Panc1 (cell line): ENCODE data around the gene GAS7. TPM values are rescaled to one million over a fixed set of nuclear protein-coding genes. Genes with fewer than 3 reads are reported as not detected.

Experiments
- ATAC-seq: fragments of 200-7000 bp; cut with Tn5 transposase; 2 replicates; pipeline ENCODE4 v1.9.1; 2020; ENCODE audit warnings: mild to moderate bottlenecking, moderate library complexity
- BruUV-seq: library from RNA; stranded (reverse); fragments of 400-500 nt; replicated peaks from 2 replicates; lab custom pipeline; 2021; lab: Mats Ljungman, UMichigan
- CTCF ChIA-PET: fragments of 300-600 bp; sonication (Branson Sonifier 250); formaldehyde crosslinking; loops from one replicate; lab custom pipeline; 2022; ENCODE audit warnings: antibody characterized with exemption; lab: Charles Lee
- POLR2A ChIA-PET: fragments of 300-600 bp; sonication (Branson Sonifier 250); formaldehyde crosslinking; loops from one replicate; lab custom pipeline; 2022; ENCODE audit warnings: antibody characterized with exemption; lab: Charles Lee
- DNase-seq: peaks from one replicate; pipeline ENCODE4 v3.0.0-alpha.2; 2010; ENCODE audit warnings: low read depth, low spot score
- H3K27ac ChIP-seq: 2 replicates; pipeline ENCODE4 v1.5.1; 2011; ENCODE audit warnings: mild to moderate bottlenecking, low read length, inconsistent platforms
- H3K27me3 ChIP-seq: fragments of 200-500 bp; sonication (Bioruptor generic); 2 replicates; pipeline ENCODE4 v1.6.0; 2014; ENCODE audit warnings: low read length, inconsistent platforms; ENCODE audit not compliant: control insufficient read depth, insufficient read depth
- H3K36me3 ChIP-seq: fragments of 200-500 bp; sonication (Bioruptor generic); 2 replicates; pipeline ENCODE4 v1.5.1; 2014; ENCODE audit warnings: inconsistent platforms, mild to moderate bottlenecking, low read length, moderate library complexity; ENCODE audit not compliant: control insufficient read depth, insufficient read depth
- H3K4me1 ChIP-seq: 2 replicates; pipeline ENCODE4 v1.5.1; 2011; ENCODE audit warnings: inconsistent platforms, mild to moderate bottlenecking, low read length, moderate library complexity; ENCODE audit not compliant: control insufficient read depth, insufficient read depth
- H3K4me3 ChIP-seq, 2 experiments: 2 replicates each; pipeline ENCODE4 v1.5.1; 2011 to 2012; ENCODE audit warnings: low read depth in 2 of 2, low read length in 2 of 2, mild to moderate bottlenecking in 2 of 2, inconsistent platforms in 1 of 2, moderate library complexity in 1 of 2
- H3K9me3 ChIP-seq: fragments of 200-500 bp; sonication (Bioruptor generic); 2 replicates; pipeline ENCODE4 v1.5.1; 2014; ENCODE audit warnings: low read depth, mild to moderate bottlenecking, inconsistent platforms, low read length, moderate library complexity; ENCODE audit not compliant: control insufficient read depth, insufficient read depth
- CTCF ChIP-seq: fragments of 450-650 bp; IDR thresholded peaks from 2 replicates; pipeline ENCODE4 v1.5.1; 2017; ENCODE audit warnings: mild to moderate bottlenecking
- POLR2AphosphoS5 ChIP-seq: IDR thresholded peaks from 2 replicates; pipeline ENCODE4 v1.6.1; 2012; ENCODE audit warnings: mild to moderate bottlenecking, low read depth, low read length, moderate library complexity
- SIN3A ChIP-seq: IDR thresholded peaks from 2 replicates; pipeline ENCODE4 v1.6.1; 2012; ENCODE audit warnings: low read depth, mild to moderate bottlenecking, low read length, moderate library complexity, borderline replicate concordance; ENCODE audit not compliant: insufficient read depth
- TCF7L2 ChIP-seq: IDR thresholded peaks from 2 replicates; pipeline ENCODE4 v1.6.1; 2011; ENCODE audit warnings: mild to moderate bottlenecking, low read depth, low read length, inconsistent platforms
- in situ Hi-C: cut with HindIII; loops from 2 replicates; pipeline ENCODE4 v1.10.0; 2016; ENCODE audit warnings: low sequenced_read_pairs, low pct_unique_long_range_greater_than_20kb
- intact Hi-C: fragments of 100-400 bp; cut with micrococcal nuclease; formaldehyde crosslinking; loops from one replicate; pipeline ENCODE4 v1.10.0; 2022; ENCODE audit not compliant: unreplicated experiment
- total RNA-seq: library from RNA; stranded (reverse); gene quantifications from one replicate; pipeline ENCODE4 v1.2.1, GENCODE V29; 2021; ENCODE audit not compliant: unreplicated experiment
- TF ChIP-seq, protein P1 (sequence below), 2 experiments: IDR thresholded peaks; 2 replicates each; pipeline ENCODE4 v1.6.1; 2011 to 2012; ENCODE audit warnings: low read depth in 2 of 2, control low read depth in 1 of 2, low read length in 1 of 2, mild to moderate bottlenecking in 1 of 2, moderate library complexity in 1 of 2; ENCODE audit not compliant: insufficient read depth in 1 of 2

Gene GAS7
- total RNA-seq, 1 experiment from 2014 or later, result 0.05 TPM

GRCh38 chr17:10197721-10198508 is 491 bp downstream of the GAS7 start:
- Histone ChIP-seq H3K27me3 (no peaks in the 10 kb centered on the region), H3K9me3 (no peaks in the 10 kb centered on the region), H3K36me3 (no peaks in the 10 kb centered on the region), H3K27ac (no peak overlapping the region), H3K4me3 (no peak overlapping the region), H3K4me1 (no peaks in the 10 kb centered on the region)
- ChIA-PET CTCF (no interaction called here), POLR2A (no interaction called here)
- no peak for TF ChIP-seq SIN3A
- TF ChIP-seq POLR2AphosphoS5, result no peak
- intact Hi-C loops (no loop called here), in situ Hi-C loops (no loop called here)
- no TSS peak for BruUV-seq
- ATAC-seq (no peak), DNase-seq (no peak)

DNA sequence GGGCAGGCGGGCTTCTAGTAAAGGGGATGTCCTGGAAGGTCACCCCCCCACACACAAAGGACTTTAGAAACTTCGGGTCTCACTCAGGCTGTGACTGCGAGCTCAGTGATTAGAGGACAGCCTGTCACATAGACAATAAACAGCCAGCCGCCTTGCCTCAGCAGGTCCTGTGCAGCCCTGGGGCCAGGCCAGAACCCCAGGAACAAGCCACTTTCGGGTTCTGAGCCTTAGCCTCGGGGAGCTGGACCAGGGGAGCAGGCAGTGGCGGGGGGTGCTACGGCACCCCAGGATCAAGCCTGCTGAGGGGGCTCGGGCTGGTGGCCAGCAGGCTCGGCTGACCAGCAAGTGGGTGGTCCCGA is 1.1 kb downstream of the GAS7 start:
- no TSS peak for BruUV-seq
- intact Hi-C loops (no loop called here), in situ Hi-C loops (no loop called here)
- Histone ChIP-seq H3K4me3 (no peak overlapping the region), H3K27ac (no peak overlapping the region), H3K27me3 (no peaks in the 10 kb centered on the region), H3K36me3 (no peaks in the 10 kb centered on the region), H3K4me1 (no peaks in the 10 kb centered on the region), H3K9me3 (no peaks in the 10 kb centered on the region)
- CTCF ChIA-PET, result no interaction called here
- TF ChIP-seq POLR2AphosphoS5 (no peak), TCF7L2 (no peak), SIN3A (no peak), CTCF (no peak)
- TF ChIP-seq, protein P1, sequence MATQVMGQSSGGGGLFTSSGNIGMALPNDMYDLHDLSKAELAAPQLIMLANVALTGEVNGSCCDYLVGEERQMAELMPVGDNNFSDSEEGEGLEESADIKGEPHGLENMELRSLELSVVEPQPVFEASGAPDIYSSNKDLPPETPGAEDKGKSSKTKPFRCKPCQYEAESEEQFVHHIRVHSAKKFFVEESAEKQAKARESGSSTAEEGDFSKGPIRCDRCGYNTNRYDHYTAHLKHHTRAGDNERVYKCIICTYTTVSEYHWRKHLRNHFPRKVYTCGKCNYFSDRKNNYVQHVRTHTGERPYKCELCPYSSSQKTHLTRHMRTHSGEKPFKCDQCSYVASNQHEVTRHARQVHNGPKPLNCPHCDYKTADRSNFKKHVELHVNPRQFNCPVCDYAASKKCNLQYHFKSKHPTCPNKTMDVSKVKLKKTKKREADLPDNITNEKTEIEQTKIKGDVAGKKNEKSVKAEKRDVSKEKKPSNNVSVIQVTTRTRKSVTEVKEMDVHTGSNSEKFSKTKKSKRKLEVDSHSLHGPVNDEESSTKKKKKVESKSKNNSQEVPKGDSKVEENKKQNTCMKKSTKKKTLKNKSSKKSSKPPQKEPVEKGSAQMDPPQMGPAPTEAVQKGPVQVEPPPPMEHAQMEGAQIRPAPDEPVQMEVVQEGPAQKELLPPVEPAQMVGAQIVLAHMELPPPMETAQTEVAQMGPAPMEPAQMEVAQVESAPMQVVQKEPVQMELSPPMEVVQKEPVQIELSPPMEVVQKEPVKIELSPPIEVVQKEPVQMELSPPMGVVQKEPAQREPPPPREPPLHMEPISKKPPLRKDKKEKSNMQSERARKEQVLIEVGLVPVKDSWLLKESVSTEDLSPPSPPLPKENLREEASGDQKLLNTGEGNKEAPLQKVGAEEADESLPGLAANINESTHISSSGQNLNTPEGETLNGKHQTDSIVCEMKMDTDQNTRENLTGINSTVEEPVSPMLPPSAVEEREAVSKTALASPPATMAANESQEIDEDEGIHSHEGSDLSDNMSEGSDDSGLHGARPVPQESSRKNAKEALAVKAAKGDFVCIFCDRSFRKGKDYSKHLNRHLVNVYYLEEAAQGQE (IDR thresholded peaks at IDR 0.05; ENCODE audit: insufficient read depth in 1 of 2, low read depth in 2 of 2, low read length in 1 of 2), result no peak
- ATAC-seq, result no peak
- POLR2A ChIA-PET, result no interaction called here
- no peak for DNase-seq

- ATAC-seq (no peak), DNase-seq (no peak)
- Histone ChIP-seq H3K9me3 (no peaks in the 10 kb centered on the region), H3K36me3 (no peaks in the 10 kb centered on the region), H3K4me3 (no peak overlapping the region), H3K27ac (no peak overlapping the region), H3K27me3 (no peaks in the 10 kb centered on the region), H3K4me1 (no peaks in the 10 kb centered on the region)
- in situ Hi-C loops, result no loop called here
- POLR2A ChIA-PET, result no interaction called here
- CTCF ChIA-PET, result no interaction called here
- intact Hi-C loops, result no loop called here
- BruUV-seq, result no TSS peak
- TF ChIP-seq POLR2AphosphoS5, result no peak
- TF ChIP-seq, protein P1 (IDR thresholded peaks at IDR 0.05; ENCODE audit: insufficient read depth in 1 of 2, low read depth in 2 of 2, low read length in 1 of 2), result no peak
Measured at GRCh38 chr17:10196941-10197340, 1.5 kb downstream of the GAS7 start.
